Body of pancreas (tissue), 4 donors: Measurements from ENCODE around the gene ODF4. TPM values are rescaled to one million over a fixed set of nuclear protein-coding genes. Genes with fewer than 3 reads are reported as not detected.

Experiments used
- ATAC-seq: fragments of 150-250 bp; one replicate; pipeline ENCODE4 v1.9.1; 2016
- DNase-seq, 4 donors: peaks; one replicate each; pipeline ENCODE4 v3.0.0-alpha.2; 2019
- H3K27ac ChIP-seq, 4 donors: fragments of 200-600 bp; sonication (generic); 1 replicate in 3 of 4; 2 replicates in 1 of 4; pipeline versions ENCODE4 v1.5.1 to v1.6.1; 2016 to 2019; ENCODE audit warnings: mild to moderate bottlenecking in 1 of 4, mixed read lengths in 1 of 4, moderate library complexity in 1 of 4
- H3K27me3 ChIP-seq, 2 donors: fragments of 200-600 bp; sonication (generic); one replicate each; pipeline ENCODE4 v1.6.0; 2016; ENCODE audit warnings: mild to moderate bottlenecking in 1 of 2
- H3K36me3 ChIP-seq, 2 donors: fragments of 200-600 bp; sonication (generic); replicated peaks in 1 of 2; 2 replicates each; pipeline ENCODE4 v1.5.1; 2016; ENCODE audit warnings: low read depth in 2 of 2; ENCODE audit not compliant: insufficient read depth in 1 of 2
- H3K4me1 ChIP-seq: fragments of 200-600 bp; sonication (generic); one replicate; pipeline ENCODE4 v1.6.0; 2016
- H3K4me3 ChIP-seq, 2 donors: fragments of 200-600 bp; sonication (generic); 1 replicate in 1 of 2; 2 replicates in 1 of 2; pipeline ENCODE4 v1.5.1; 2016 to 2019
- H3K9me3 ChIP-seq, 3 donors: fragments of 200-600 bp; sonication (generic); 1 replicate in 2 of 3; 2 replicates in 1 of 3; pipeline ENCODE4 v1.5.1; 2016
- POLR2A ChIP-seq, 3 donors: fragments of 450-650 bp; IDR thresholded peaks; one replicate each; pipeline ENCODE4 v1.6.1; 2016; ENCODE audit warnings: antibody characterized with exemption in 3 of 3, mild to moderate bottlenecking in 2 of 3
- WGBS, 2 donors: methylation state at CpG; one replicate each; pipeline ENCODE4 v1.1.5; 2017; 5-methylcytosine and 5-hydroxymethylcytosine counted together
- intact Hi-C: fragments of 100-400 bp; cut with DNase I; formaldehyde crosslinking; loops from one replicate; pipeline ENCODE4 v1.15.1; 2023
- total RNA-seq, 2 donors: library from RNA; depleted of rRNA; stranded (reverse); fragments of >200 nt; gene quantifications; one replicate each; pipeline ENCODE4 v1.1.0, GENCODE V29; 2016
- TF ChIP-seq, protein P1 (sequence below), 7 experiments: fragments of 450-650 bp in 4 of 7; fragments of 200-600 bp in 3 of 7; sonication (generic) in 3 of 7; IDR thresholded peaks; one replicate each; pipeline ENCODE4 v1.5.1; 2016 to 2019; ENCODE audit warnings: antibody characterized with exemption in 7 of 7

ODF4 gene
- total RNA-seq, 2 donors from 2014 or later: not detected

DNA sequence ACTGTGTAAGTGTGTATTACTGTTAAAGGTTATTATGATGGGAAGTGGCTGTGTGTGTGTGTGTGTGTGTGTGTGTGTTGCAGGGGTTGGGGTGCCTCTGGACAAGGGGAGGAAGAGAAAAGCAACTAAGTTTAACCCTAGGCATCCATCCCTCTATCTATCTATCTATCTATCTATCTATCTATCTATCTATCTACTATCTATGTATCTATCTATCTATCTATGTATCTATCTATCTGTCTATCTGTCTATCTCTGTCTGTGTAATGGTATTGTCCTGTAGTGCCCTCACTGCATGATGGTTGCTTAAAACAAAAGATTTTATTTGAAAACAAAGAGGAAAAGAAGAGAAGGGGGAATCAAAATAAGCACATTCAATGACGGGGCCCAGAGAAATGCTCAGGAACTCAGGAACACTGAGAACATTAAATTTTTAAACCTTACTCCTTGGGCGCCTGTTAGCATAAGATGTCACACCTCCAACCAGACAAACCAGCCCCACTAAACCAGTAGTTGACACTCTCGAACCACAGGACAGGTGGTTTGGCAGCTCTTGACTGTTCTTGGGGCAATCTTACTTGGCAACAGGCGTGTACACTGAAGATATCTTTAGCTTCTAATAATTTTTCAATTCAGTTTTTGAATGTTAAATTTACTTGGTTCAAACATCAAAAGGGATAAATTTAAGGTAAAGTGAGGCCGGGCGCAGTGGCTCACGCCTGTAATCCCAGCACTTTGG lies 48.4 kb downstream of the ODF4 start:
- TF ChIP-seq, protein P1, sequence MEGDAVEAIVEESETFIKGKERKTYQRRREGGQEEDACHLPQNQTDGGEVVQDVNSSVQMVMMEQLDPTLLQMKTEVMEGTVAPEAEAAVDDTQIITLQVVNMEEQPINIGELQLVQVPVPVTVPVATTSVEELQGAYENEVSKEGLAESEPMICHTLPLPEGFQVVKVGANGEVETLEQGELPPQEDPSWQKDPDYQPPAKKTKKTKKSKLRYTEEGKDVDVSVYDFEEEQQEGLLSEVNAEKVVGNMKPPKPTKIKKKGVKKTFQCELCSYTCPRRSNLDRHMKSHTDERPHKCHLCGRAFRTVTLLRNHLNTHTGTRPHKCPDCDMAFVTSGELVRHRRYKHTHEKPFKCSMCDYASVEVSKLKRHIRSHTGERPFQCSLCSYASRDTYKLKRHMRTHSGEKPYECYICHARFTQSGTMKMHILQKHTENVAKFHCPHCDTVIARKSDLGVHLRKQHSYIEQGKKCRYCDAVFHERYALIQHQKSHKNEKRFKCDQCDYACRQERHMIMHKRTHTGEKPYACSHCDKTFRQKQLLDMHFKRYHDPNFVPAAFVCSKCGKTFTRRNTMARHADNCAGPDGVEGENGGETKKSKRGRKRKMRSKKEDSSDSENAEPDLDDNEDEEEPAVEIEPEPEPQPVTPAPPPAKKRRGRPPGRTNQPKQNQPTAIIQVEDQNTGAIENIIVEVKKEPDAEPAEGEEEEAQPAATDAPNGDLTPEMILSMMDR (IDR thresholded peaks at IDR 0.05): no peak
- TF ChIP-seq POLR2A (IDR thresholded peaks at IDR 0.05): no peak
- Histone ChIP-seq H3K4me3 (no peak overlapping the region), H3K27me3 (no peaks in the 10 kb centered on the region), H3K9me3 (no peaks in the 10 kb centered on the region), H3K4me1 (peaks cover 7% of the 10 kb centered on the region), H3K27ac (no peak overlapping the region), H3K36me3 (no peaks in the 10 kb centered on the region)
- ATAC-seq (no peak), DNase-seq (no peak)
- WGBS, 2 donors: 87 to 91% methylated on average over 7 of the region's 7 CpGs
- intact Hi-C loops: no loop called here

DNA sequence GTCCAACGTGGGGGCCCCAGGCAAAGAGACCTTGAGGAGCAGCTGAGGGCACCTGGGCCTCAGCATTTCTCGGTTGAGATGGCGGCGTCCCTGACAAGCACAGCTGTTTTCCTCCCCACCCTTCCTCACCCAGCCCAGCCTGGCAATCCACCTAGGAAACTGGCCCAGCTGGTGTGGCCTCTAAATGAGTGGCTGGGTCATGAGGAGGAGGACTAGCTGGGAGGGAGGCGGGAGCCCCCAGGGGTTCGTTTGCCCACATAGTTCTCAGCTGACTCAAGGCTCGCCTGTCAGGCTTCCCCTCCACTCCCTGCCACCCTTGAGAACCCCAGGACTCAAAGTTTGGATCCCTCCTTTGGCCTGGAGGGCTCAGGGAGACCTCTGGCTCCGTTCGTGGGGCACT lies 52.1 kb downstream of the ODF4 start:
- Histone ChIP-seq H3K27ac (no peak overlapping the region), H3K4me3 (no peak overlapping the region), H3K4me1 (no peaks in the 10 kb centered on the region), H3K9me3 (no peaks in the 10 kb centered on the region), H3K27me3 (no peaks in the 10 kb centered on the region), H3K36me3 (no peaks in the 10 kb centered on the region)
- ATAC-seq (no peak), DNase-seq (no peak)
- intact Hi-C loops: no loop called here
- TF ChIP-seq, protein P1 (IDR thresholded peaks at IDR 0.05): no peak
- TF ChIP-seq POLR2A (IDR thresholded peaks at IDR 0.05): no peak
- WGBS, 2 donors: 30 to 36% methylated on average over 8 of the region's 9 CpGs

DNA sequence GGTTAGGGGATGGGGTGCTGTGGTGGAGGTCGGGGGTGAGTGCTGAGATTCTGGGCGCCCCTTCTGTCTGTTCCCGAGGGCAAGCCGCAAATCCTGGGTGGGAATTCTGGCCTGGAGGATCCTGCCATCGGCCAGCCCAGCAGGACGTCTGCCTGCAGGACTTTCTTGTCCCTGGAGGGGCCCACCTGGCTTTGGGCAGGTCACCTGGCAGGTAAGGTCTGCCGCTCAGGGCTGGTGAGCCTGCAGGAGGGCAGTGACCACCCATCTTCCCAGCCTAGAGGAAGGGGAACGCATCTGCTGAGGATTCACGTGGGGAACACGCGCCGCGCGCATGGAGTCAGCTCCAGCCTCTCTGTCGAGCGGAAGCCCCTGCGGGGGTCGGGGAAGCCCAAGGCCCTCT lies 52.6 kb downstream of the ODF4 start:
- Histone ChIP-seq H3K9me3 (no peaks in the 10 kb centered on the region), H3K27me3 (peaks cover 0 to 5% of the 10 kb centered on the region in 2 donors), H3K36me3 (no peaks in the 10 kb centered on the region), H3K4me3 (no peak overlapping the region), H3K27ac (no peak overlapping the region), H3K4me1 (no peaks in the 10 kb centered on the region)
- no peak for ATAC-seq
- intact Hi-C loops: no loop called here
- 55 to 60% methylated on average over 6 to 16 of the region's 18 CpGs for WGBS, 2 donors
- no peak for DNase-seq
- TF ChIP-seq POLR2A (IDR thresholded peaks at IDR 0.05): no peak
- TF ChIP-seq, protein P1 (IDR thresholded peaks at IDR 0.05): no peak

DNA sequence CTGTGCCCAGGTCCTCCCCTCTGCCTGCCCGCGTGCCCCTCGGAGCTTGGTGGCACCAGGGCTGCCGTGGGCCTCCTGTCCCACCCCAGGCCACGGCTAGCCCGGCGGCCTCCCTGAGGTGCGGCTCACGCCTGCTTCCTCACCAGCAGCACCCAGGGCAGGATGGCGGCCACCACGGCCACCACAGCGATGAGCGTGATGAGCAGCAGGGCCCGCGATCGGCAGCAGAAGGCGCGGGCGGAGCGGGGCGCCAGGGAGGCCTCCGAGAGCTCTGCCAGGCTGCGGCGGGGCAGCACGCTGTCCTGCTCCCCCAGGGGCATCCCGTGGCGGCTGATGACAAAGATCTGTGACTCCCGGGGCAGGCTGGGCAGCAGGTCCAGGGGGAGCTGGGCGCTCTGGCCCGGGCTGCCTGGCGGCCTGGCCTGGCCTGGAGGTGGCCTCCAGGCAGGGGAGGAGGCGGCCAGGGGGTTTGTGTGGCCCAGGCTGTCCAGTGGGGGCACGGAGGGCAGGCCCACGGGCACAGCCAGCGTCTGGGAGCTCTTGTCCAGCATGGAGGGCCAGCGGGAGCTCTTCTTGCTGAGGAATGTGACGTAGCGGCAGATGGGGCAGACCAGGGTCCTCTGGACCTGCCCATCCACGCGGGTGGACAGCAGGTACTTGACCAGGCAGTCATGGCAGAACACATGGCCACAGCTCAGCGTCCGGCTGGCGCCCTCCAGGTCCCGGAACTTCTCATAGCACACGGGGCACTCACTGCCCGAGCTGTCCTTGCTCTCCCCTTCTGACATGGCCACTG lies 53.2 kb downstream of the ODF4 start:
- TF ChIP-seq, protein P1 (IDR thresholded peaks at IDR 0.05): no peak
- no peak for TF ChIP-seq POLR2A (IDR thresholded peaks at IDR 0.05)
- ATAC-seq (no peak), DNase-seq (no peak)
- Histone ChIP-seq H3K4me1 (no peaks in the 10 kb centered on the region), H3K36me3 (no peaks in the 10 kb centered on the region), H3K9me3 (no peaks in the 10 kb centered on the region), H3K4me3 (no peak overlapping the region), H3K27me3 (peaks cover 0 to 9% of the 10 kb centered on the region in 2 donors), H3K27ac (no peak overlapping the region)
- intact Hi-C loops: no loop called here
- WGBS, 2 donors: 72 to 77% methylated on average over 6 to 30 of the region's 46 CpGs
